GM12878 (cell line): Measurements from ENCODE around the gene CAV2. TPM values are rescaled to one million over a fixed set of nuclear protein-coding genes. Genes with fewer than 3 reads are reported as not detected.
A peak's percentile ranks its signal among the peaks of the same experiment; 100 is the strongest.

Experiments
- ATAC-seq: fragments of 200-7000 bp; cut with Tn5 transposase; 3 replicates; pipeline ENCODE4 v1.9.1; 2020; ENCODE audit warnings: mild to moderate bottlenecking, moderate library complexity
- BruUV-seq: library from RNA; stranded (reverse); fragments of 400-500 nt; replicated peaks from 2 replicates; lab custom pipeline; 2021; lab: Mats Ljungman, UMichigan
- CTCF ChIA-PET: fragments of 300-600 bp; sonication (Branson Sonifier 250); formaldehyde crosslinking; extraction: SDS; loops from one replicate; lab custom pipeline; 2021; ENCODE audit warnings: inconsistent platforms; lab: Yijun Ruan, JAX
- POLR2A ChIA-PET: fragments of 350-600 bp; formaldehyde crosslinking; extraction: SDS; loops from one replicate; lab custom pipeline; 2021; ENCODE audit warnings: inconsistent platforms; lab: Charles Lee
- RAD21 ChIA-PET: fragments of 300-600 bp; sonication (Branson Sonifier 250); formaldehyde crosslinking; loops from one replicate; lab custom pipeline; 2023; ENCODE audit warnings: antibody characterized with exemption; ENCODE audit not compliant: unreplicated experiment; lab: Charles Lee
- SMC1A ChIA-PET: fragments of 300-600 bp; sonication (Branson Sonifier 250); formaldehyde crosslinking; loops from one replicate; lab custom pipeline; 2023; ENCODE audit not compliant: unreplicated experiment, uncharacterized antibody; lab: Charles Lee
- DNase-seq: peaks from one replicate; pipeline ENCODE4 v3.0.0-alpha.2; 2011; ENCODE audit warnings: low read depth, low spot score
- FAIRE-seq: peaks from 3 replicates; lab custom pipeline; 2011; peaks lifted over from hg19 to GRCh38; lab: Jason Lieb, UNC
- H2AFZ ChIP-seq: 2 replicates; pipeline ENCODE4 v1.6.0; 2011; ENCODE audit warnings: low read depth, low read length, control low read depth; ENCODE audit not compliant: control insufficient read depth
- H3K27ac ChIP-seq: 2 replicates; pipeline ENCODE4 v1.5.1; 2011; ENCODE audit warnings: control low read depth; ENCODE audit not compliant: control insufficient read depth, insufficient read depth
- H3K27me3 ChIP-seq, 2 experiments: replicated peaks in 1 of 2; 2 replicates each; pipeline versions ENCODE4 v1.6.0 to v1.6.1; 2011; ENCODE audit warnings: low read length in 1 of 2; ENCODE audit not compliant: control insufficient read depth in 2 of 2, insufficient read depth in 2 of 2
- H3K36me3 ChIP-seq, 2 experiments: 2 replicates each; pipeline ENCODE4 v1.5.1; 2011; ENCODE audit warnings: low read length in 1 of 2; ENCODE audit not compliant: control insufficient read depth in 2 of 2, insufficient read depth in 2 of 2
- H3K4me1 ChIP-seq: 2 replicates; pipeline ENCODE4 v1.6.1; 2011; ENCODE audit warnings: mild to moderate bottlenecking, low read length, moderate library complexity, mixed read lengths; ENCODE audit not compliant: control insufficient read depth, insufficient read depth
- H3K4me2 ChIP-seq: 2 replicates; pipeline ENCODE4 v1.6.0; 2011; ENCODE audit warnings: control low read depth; ENCODE audit not compliant: control insufficient read depth, insufficient read depth
- H3K4me3 ChIP-seq: fragments of 200-600 bp; sonication (generic); 2 replicates; pipeline ENCODE4 v1.5.1; 2016
- H3K79me2 ChIP-seq: 2 replicates; pipeline ENCODE4 v1.6.0; 2011; ENCODE audit warnings: low read length; ENCODE audit not compliant: control insufficient read depth, insufficient read depth
- H3K9ac ChIP-seq: 2 replicates; pipeline ENCODE4 v1.8.0; 2011; ENCODE audit warnings: low read length, control low read depth, mixed read lengths; ENCODE audit not compliant: control insufficient read depth, insufficient read depth
- H3K9me3 ChIP-seq: replicated peaks from 3 replicates; pipeline ENCODE4 v1.5.1; 2011; ENCODE audit warnings: mild to moderate bottlenecking, low read length; ENCODE audit not compliant: control insufficient read depth, insufficient read depth
- H4K20me1 ChIP-seq: 2 replicates; pipeline ENCODE4 v1.6.0; 2011; ENCODE audit not compliant: control insufficient read depth, insufficient read depth
- E2F8 ChIP-seq: fragments of 450-650 bp; IDR thresholded peaks from 2 replicates; pipeline ENCODE4 v1.6.1; 2018; ENCODE audit warnings: mild to moderate bottlenecking, low read depth, moderate library complexity; ENCODE audit not compliant: partially characterized antibody
- ELK1 ChIP-seq: IDR thresholded peaks from 2 replicates; pipeline ENCODE4 v1.6.1; 2012; ENCODE audit warnings: low read depth, low read length, improper control_type of control experiment
- EP300 ChIP-seq, 2 experiments: fragments of 150-350 bp in 1 of 2; IDR thresholded peaks; 2 replicates each; pipeline ENCODE4 v1.6.1; 2011 to 2012; ENCODE audit warnings: low read depth in 2 of 2, low read length in 2 of 2, borderline replicate concordance in 1 of 2, improper control_type of control experiment in 1 of 2, inconsistent platforms in 1 of 2; ENCODE audit not compliant: control insufficient read depth in 1 of 2
- FOXM1 ChIP-seq: IDR thresholded peaks from 2 replicates; pipeline ENCODE4 v1.6.1; 2012; ENCODE audit warnings: low read depth, mild to moderate bottlenecking, inconsistent platforms, low read length, moderate library complexity
- IKZF2 ChIP-seq, 2 experiments: fragments of 450-650 bp; IDR thresholded peaks; 2 replicates each; pipeline ENCODE4 v1.6.1; 2017; ENCODE audit warnings: mild to moderate bottlenecking in 2 of 2, moderate library complexity in 2 of 2
- MYC ChIP-seq: IDR thresholded peaks from 2 replicates; pipeline ENCODE4 v1.6.1; 2011; ENCODE audit warnings: mild to moderate bottlenecking, low read length, moderate library complexity, inconsistent platforms; ENCODE audit not compliant: insufficient read depth, insufficient replicate concordance, insufficient read length, severe bottlenecking
- SP1 ChIP-seq: IDR thresholded peaks from one replicate; pipeline ENCODE4 v1.6.1; 2011; ENCODE audit warnings: low read depth, low read length
- SREBF1 ChIP-seq: IDR thresholded peaks from 2 replicates; pipeline ENCODE4 v1.6.1; 2012; ENCODE audit warnings: mild to moderate bottlenecking, low read length
- WRNIP1 ChIP-seq: IDR thresholded peaks from 2 replicates; pipeline ENCODE4 v1.6.1; 2011; ENCODE audit warnings: low read depth, low read length, improper control_type of control experiment, borderline replicate concordance
- WGBS: methylation state at CpG from one replicate; pipeline ENCODE4 v1.1.6; 2016; ENCODE audit warnings: low lambda C conversion rate; ENCODE audit not compliant: insufficient replicate concordance, insufficient coverage; ENCODE audit errors: missing lambda C conversion rate; 5-methylcytosine and 5-hydroxymethylcytosine counted together
- in situ Hi-C: fragments of 300-500 bp; cut with MboI; formaldehyde crosslinking; loops from 9 replicates; pipeline ENCODE4 v1.14.3; 2018; ENCODE audit warnings: mixed read lengths
- intact Hi-C: fragments of 100-400 bp; cut with micrococcal nuclease; formaldehyde crosslinking; loops from one replicate; pipeline ENCODE4 v1.14.2; 2022; ENCODE audit not compliant: unreplicated experiment
- polyA plus RNA-seq, 11 experiments: library from polyadenylated mRNA; depleted of rRNA in 4 of 11; unstranded in 6 of 11; stranded (reverse) in 5 of 11; fragments of >200 nt; fragmentation: Nextera tagmentation in 4 of 11; fragmentation: Illumina TruSeq in 1 of 11; extraction: Ambion mirVana in 4 of 11; extraction: Trizol in 1 of 11; gene quantifications; 1 replicate in 1 of 11; 2 replicates in 10 of 11; pipeline versions ENCODE4 v1.2.1 to v1.2.3, GENCODE V29; 2011 to 2016; ENCODE audit warnings: inconsistent platforms in 2 of 11, missing spikeins in 2 of 11, low read depth in 1 of 11
- total RNA-seq, 4 experiments: library from RNA; depleted of rRNA in 3 of 4; stranded (reverse); fragments of >200 nt in 3 of 4; fragmentation: Illumina TruSeq in 1 of 4; extraction: Trizol in 1 of 4; gene quantifications; 2 replicates each; pipeline versions ENCODE4 v1.2.1 to v1.2.3, GENCODE V29; 2013 to 2021

CAV2 gene
- total and polyA plus RNA-seq, 10 of the 15 experiments (the other 5 are each of a cell fraction or from before 2014, with no cell fraction given), result 0.77 to 11.4 (median 2.5) TPM

GRCh38 chr7:116512520-116513188, 13.1 kb downstream of the CAV2 start:
- peak; percentile 9 for ATAC-seq
- FAIRE-seq, result no peak
- TF ChIP-seq E2F8 (no peak), WRNIP1 (no peak), SP1 (no peak), IKZF2 (IDR thresholded peaks at IDR 0.05) (no peak), MYC (no peak), FOXM1 (no peak), ELK1 (no peak), EP300 (IDR thresholded peaks at IDR 0.05; ENCODE audit: borderline replicate concordance in 1 of 2, control insufficient read depth in 1 of 2, low read depth in 2 of 2, low read length in 2 of 2) (no peak), SREBF1 (no peak)
- DNase-seq, result no peak
- ChIA-PET SMC1A (interaction anchor here (2.0 kb wide), 1 partner anchor 11 kb away, joined by 5 read pairs; no protein-coding TSS in a partner anchor), POLR2A (no interaction called here), RAD21 (interaction anchor here (1.4 to 1.9 kb wide), 2 partner anchors 14 to 65 kb away, joined by 3 to 5 read pairs; no protein-coding TSS in a partner anchor), CTCF (interaction anchor here (3.4 kb wide), 1 partner anchor 78 kb away, joined by 8 read pairs; no protein-coding TSS in a partner anchor)
- in situ Hi-C loops (no loop called here), intact Hi-C loops (no loop called here)
- no peaks in the 10 kb centered on the region for H3K79me2 ChIP-seq
- peak overlapping the region; percentile 82 for H3K4me3 ChIP-seq
- H3K27ac ChIP-seq, result peak overlapping the region; percentile 79
- no peaks in the 10 kb centered on the region for H4K20me1 ChIP-seq
- BruUV-seq, result no TSS peak
- peaks cover 16% of the 10 kb centered on the region for H3K4me1 ChIP-seq
- 60% methylated on average over 4 of the region's 4 CpGs for WGBS
- H2AFZ ChIP-seq, result peak overlapping the region; percentile 99
- H3K4me2 ChIP-seq, result peak overlapping the region; percentile 98
- peak overlapping the region; percentile 64 for H3K9ac ChIP-seq
- H3K36me3 ChIP-seq, result no peaks in the 10 kb centered on the region
- H3K27me3 ChIP-seq, result no peaks in the 10 kb centered on the region
- H3K9me3 ChIP-seq, result no peaks in the 10 kb centered on the region
